Measurements from ENCODE around the gene KLHL34.

The KLHL34 gene, protein sequence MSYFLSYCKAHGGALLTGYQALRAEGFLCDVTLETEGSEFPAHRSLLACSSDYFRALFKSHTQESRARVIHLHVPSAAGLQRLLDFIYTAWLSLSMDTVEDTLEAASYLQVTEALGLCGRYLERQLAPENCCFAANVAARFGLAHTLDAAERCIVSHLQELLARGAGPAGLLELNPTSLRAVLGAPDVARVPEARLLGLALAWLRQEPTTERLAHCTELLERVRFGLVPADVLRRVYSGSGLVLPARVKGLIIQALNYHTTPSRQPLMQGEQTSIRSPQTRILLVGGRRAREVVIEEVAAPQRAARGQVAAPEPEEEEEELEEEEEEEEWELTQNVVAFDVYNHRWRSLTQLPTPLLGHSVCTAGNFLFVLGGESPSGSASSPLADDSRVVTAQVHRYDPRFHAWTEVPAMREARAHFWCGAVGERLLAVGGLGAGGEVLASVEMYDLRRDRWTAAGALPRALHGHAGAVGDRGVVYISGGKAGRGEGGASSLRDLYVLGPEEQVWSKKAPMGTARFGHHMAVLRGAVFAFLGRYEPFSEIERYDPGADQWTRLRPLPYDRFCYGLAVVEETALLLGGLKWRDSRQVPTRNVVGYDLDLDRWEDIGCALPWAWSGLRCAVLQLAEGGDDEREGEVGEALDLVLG

DNA sequence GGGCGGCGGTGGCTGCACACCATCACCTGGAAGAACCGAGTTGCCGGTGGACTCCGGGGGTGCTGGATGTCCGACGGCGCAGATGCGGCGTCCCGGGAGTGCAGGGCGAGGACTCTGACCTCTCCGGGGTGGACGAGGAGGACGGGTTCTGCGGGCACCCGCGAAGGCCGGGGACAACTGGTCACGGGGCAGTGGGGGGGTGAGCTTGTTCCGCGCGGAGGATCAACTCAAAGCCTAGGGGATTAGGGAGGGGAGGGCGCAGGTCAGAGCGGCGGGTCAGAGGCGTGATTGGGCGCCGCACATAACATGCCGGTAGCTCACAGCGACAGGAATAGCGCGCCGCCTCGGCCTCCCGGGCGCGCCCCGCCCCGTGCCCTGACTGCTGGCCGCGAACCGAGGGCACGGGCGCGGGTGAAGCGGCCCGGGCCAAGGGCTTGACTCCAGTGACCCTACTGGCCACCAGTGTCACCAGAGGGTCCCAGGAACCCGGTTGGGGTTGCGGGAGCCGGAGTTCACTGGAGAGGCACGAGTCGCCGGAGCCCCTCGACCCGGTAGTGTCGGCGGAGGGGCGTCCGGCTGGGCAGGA lies at the start of gene KLHL34:
KLHL34 (minus strand) TSS at position 179 of the 586 bp plus-strand sequence. CDS start 542 bp downstream, outside the sequence.
- no peak for DNase-seq (ENCODE audit: extremely low spot score)
- CTCF ChIA-PET: no interaction called here
- TF ChIP-seq NFRKB (IDR thresholded peaks at IDR 0.05) (no peak), ELF4 (IDR thresholded peaks at IDR 0.05) (no peak), HDGF (IDR thresholded peaks at IDR 0.05; ENCODE audit: borderline replicate concordance) (no peak), L3MBTL2 (conservative IDR thresholded peaks at IDR 0.05) (no peak), FOXK2 (IDR thresholded peaks at IDR 0.05) (no peak), ZNF384 (IDR thresholded peaks at IDR 0.05) (no peak), FOXA1 (IDR thresholded peaks at IDR 0.05) (no peak), LEF1 (IDR thresholded peaks at IDR 0.05; ENCODE audit: borderline replicate concordance) (no peak), SUZ12 (IDR thresholded peaks at IDR 0.05) (no peak), ARNT (IDR thresholded peaks at IDR 0.05) (no peak), TARDBP (IDR thresholded peaks at IDR 0.05) (no peak), BHLHE40 (IDR thresholded peaks at IDR 0.05; ENCODE audit: borderline replicate concordance) (no peak), CTBP1 (IDR thresholded peaks at IDR 0.05; ENCODE audit: borderline replicate concordance) (no peak)
- TF ChIP-seq, protein P1, sequence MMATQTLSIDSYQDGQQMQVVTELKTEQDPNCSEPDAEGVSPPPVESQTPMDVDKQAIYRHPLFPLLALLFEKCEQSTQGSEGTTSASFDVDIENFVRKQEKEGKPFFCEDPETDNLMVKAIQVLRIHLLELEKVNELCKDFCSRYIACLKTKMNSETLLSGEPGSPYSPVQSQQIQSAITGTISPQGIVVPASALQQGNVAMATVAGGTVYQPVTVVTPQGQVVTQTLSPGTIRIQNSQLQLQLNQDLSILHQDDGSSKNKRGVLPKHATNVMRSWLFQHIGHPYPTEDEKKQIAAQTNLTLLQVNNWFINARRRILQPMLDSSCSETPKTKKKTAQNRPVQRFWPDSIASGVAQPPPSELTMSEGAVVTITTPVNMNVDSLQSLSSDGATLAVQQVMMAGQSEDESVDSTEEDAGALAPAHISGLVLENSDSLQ (IDR thresholded peaks at IDR 0.05): no peak
- POLR2A ChIA-PET: no interaction called here

DNA sequence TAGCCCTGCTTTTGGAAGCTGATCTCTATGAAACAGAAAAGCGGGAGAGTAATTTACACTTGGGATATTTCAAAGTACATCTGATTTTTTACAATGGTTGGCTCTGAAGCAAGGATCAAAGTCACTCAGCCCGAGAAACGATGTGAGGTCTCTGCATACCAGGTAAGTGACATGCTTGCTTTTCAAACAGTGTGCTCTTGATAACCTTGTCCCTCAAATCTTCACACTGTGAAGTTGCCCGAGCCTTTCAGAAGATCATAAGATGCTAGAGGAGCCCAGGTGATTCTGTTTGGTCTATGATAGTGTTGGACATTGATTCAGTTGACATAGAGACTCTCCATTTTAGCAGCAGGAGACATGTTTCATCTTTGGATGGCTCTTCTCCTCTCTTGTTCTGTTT lies 47.1 kb upstream of the KLHL34 start:
- POLR2A ChIA-PET: no interaction called here
- CTCF ChIA-PET: no interaction called here
- TF ChIP-seq SP1 (IDR thresholded peaks at IDR 0.05) (no peak), FOXK2 (IDR thresholded peaks at IDR 0.05) (no peak), ELF4 (IDR thresholded peaks at IDR 0.05) (no peak), ARNT (IDR thresholded peaks at IDR 0.05) (no peak), CTBP1 (IDR thresholded peaks at IDR 0.05; ENCODE audit: borderline replicate concordance) (no peak), TARDBP (IDR thresholded peaks at IDR 0.05) (no peak), FOXM1 (IDR thresholded peaks at IDR 0.05; ENCODE audit: borderline replicate concordance) (no peak), ZNF384 (IDR thresholded peaks at IDR 0.05) (no peak), NFRKB (IDR thresholded peaks at IDR 0.05) (no peak), SUZ12 (IDR thresholded peaks at IDR 0.05) (no peak), HDGF (IDR thresholded peaks at IDR 0.05; ENCODE audit: borderline replicate concordance) (no peak), FOXA1 (IDR thresholded peaks at IDR 0.05) (no peak), L3MBTL2 (conservative IDR thresholded peaks at IDR 0.05) (no peak), BHLHE40 (IDR thresholded peaks at IDR 0.05; ENCODE audit: borderline replicate concordance) (no peak)
- TF ChIP-seq, protein P1 (IDR thresholded peaks at IDR 0.05): no peak
- no peak for DNase-seq (ENCODE audit: extremely low spot score)

DNA sequence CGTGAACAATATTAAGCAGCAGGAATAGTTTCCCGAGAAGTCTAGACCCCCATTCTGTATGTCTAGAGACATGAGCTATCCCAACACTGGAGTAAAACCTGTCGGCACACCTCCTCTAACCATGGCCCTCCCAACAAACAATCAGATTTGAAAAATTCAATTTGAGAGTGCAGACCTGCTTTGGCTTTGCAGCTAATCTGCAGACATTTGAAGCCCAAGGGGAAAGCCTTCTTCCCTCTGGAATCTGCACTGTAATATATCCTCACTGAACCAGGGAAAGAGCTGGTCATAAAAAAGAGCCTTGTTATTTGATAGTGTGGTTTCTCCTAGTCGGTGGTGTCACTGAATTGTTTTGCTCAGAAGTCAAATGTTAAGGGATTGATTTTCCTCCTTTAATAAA lies 44.6 kb upstream of the KLHL34 start:
- CTCF ChIA-PET: no interaction called here

GRCh38 chrX:21700967-21701366 lies 42.8 kb upstream of the KLHL34 start:
- DNase-seq (ENCODE audit: extremely low spot score): no peak
- TF ChIP-seq FOXM1 (IDR thresholded peaks at IDR 0.05; ENCODE audit: borderline replicate concordance) (no peak), ARNT (IDR thresholded peaks at IDR 0.05) (no peak), FOXA1 (IDR thresholded peaks at IDR 0.05) (no peak), L3MBTL2 (conservative IDR thresholded peaks at IDR 0.05) (no peak), SUZ12 (IDR thresholded peaks at IDR 0.05) (no peak)
- ChIA-PET POLR2A (no interaction called here), CTCF (no interaction called here)

More for the DNA sequence above, 44.6 kb upstream of the KLHL34 start:
- TF ChIP-seq TARDBP (IDR thresholded peaks at IDR 0.05) (no peak), FOXM1 (IDR thresholded peaks at IDR 0.05; ENCODE audit: borderline replicate concordance) (no peak)
- no peak for DNase-seq (ENCODE audit: extremely low spot score)
- POLR2A ChIA-PET: no interaction called here

DNA sequence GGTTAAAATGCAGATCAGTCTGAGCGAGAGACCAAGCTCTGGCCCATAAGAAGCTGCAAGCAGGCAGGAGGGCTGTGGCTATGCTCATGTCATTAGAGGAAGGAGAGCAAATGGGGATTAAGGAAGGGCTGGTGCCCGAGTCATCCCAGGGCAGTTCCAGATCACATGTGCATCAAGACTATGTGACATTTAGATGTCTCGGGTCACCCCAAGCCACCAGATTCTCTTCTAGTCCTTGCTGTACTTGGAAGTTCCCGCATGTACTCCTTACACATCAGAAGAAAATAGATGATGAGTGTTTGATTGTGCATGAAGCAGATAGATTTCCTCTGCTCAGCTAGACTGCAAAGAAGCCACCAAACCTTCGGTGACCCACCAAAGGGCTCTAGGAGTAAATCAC lies 42.1 kb upstream of the KLHL34 start:
- ChIA-PET CTCF (no interaction called here), POLR2A (no interaction called here)
- TF ChIP-seq FOXK2 (IDR thresholded peaks at IDR 0.05) (no peak), ARNT (IDR thresholded peaks at IDR 0.05) (no peak), FOXA1 (IDR thresholded peaks at IDR 0.05) (no peak), L3MBTL2 (conservative IDR thresholded peaks at IDR 0.05) (no peak), SP1 (IDR thresholded peaks at IDR 0.05) (no peak), FOXM1 (IDR thresholded peaks at IDR 0.05; ENCODE audit: borderline replicate concordance) (no peak), CTBP1 (IDR thresholded peaks at IDR 0.05; ENCODE audit: borderline replicate concordance) (no peak), ZNF384 (IDR thresholded peaks at IDR 0.05) (no peak), NFRKB (IDR thresholded peaks at IDR 0.05) (no peak), ELF4 (IDR thresholded peaks at IDR 0.05) (no peak), SUZ12 (IDR thresholded peaks at IDR 0.05) (no peak), HDGF (IDR thresholded peaks at IDR 0.05; ENCODE audit: borderline replicate concordance) (no peak), BHLHE40 (IDR thresholded peaks at IDR 0.05; ENCODE audit: borderline replicate concordance) (no peak), LEF1 (IDR thresholded peaks at IDR 0.05; ENCODE audit: borderline replicate concordance) (no peak), TARDBP (IDR thresholded peaks at IDR 0.05) (no peak)
- TF ChIP-seq, protein P1 (IDR thresholded peaks at IDR 0.05): no peak
- no peak for DNase-seq (ENCODE audit: extremely low spot score)

DNA sequence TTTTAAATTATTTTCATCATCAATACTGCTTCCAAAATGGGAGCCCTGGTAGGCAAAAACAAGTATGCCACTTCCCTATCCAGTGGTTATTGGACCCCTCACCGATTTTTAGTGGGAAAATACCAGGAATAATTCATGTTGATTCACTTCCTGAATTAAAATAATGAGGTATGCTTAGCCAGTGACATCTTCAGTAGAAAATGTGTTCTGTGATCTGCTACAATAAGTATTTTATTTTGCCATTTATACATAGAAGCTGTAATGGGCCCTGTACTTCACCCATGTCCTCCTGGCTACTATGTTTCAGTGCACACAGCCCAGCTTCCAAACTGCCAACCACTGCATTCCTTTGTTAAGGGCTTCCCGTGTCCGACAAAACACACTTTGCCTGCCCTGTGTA lies 41.0 kb upstream of the KLHL34 start:
- ChIA-PET CTCF (no interaction called here), POLR2A (no interaction called here)
- DNase-seq (ENCODE audit: extremely low spot score): no peak
- TF ChIP-seq ELF4 (IDR thresholded peaks at IDR 0.05) (no peak), ARNT (IDR thresholded peaks at IDR 0.05) (no peak), L3MBTL2 (conservative IDR thresholded peaks at IDR 0.05) (no peak), TARDBP (IDR thresholded peaks at IDR 0.05) (no peak)
- TF ChIP-seq, protein P1 (IDR thresholded peaks at IDR 0.05): no peak
